HL-60 (cell line): ENCODE results near the gene ASRGL1.

Experiments used
- DNase-seq, 2 experiments: peaks; one replicate each; pipeline ENCODE4 v3.0.0-alpha.2; 2010 to 2020; ENCODE audit warnings: low read depth in 1 of 2, low spot score in 1 of 2
- H3K27ac ChIP-seq: fragments of 250-450 bp; sonication (Bioruptor Pico); replicated peaks from 2 replicates; pipeline ENCODE4 v1.5.1; 2020; ENCODE audit warnings: mild to moderate bottlenecking, moderate library complexity
- H3K27me3 ChIP-seq: fragments of 250-450 bp; sonication (Bioruptor Pico); 2 replicates; pipeline ENCODE4 v1.5.1; 2021; ENCODE audit warnings: mild to moderate bottlenecking, moderate library complexity; ENCODE audit not compliant: insufficient read depth, poor library complexity, severe bottlenecking
- H3K4me3 ChIP-seq: replicated peaks from 2 replicates; pipeline ENCODE4 v1.5.1; 2011; ENCODE audit warnings: mild to moderate bottlenecking, control low read depth, low read length; ENCODE audit not compliant: insufficient read depth
- GABPA ChIP-seq: IDR thresholded peaks from 2 replicates; pipeline ENCODE4 v1.6.1; 2012; ENCODE audit warnings: low read depth
- POLR2AphosphoS5 ChIP-seq: IDR thresholded peaks from 2 replicates; pipeline ENCODE4 v1.6.1; 2012; ENCODE audit warnings: low read depth
- SPI1 ChIP-seq: IDR thresholded peaks from 2 replicates; pipeline ENCODE4 v1.6.1; 2012; ENCODE audit warnings: low read depth, mild to moderate bottlenecking, borderline replicate concordance
- TF ChIP-seq, protein P1 (sequence below): IDR thresholded peaks from one replicate; pipeline ENCODE4 v1.5.1; 2011; ENCODE audit warnings: low read length, control low read depth, inconsistent platforms; ENCODE audit not compliant: insufficient read depth
- TF ChIP-seq, protein P2 (sequence below): IDR thresholded peaks from 2 replicates; pipeline ENCODE4 v1.6.1; 2012; ENCODE audit warnings: low read depth; ENCODE audit not compliant: insufficient replicate concordance

ASRGL1 gene

DNA sequence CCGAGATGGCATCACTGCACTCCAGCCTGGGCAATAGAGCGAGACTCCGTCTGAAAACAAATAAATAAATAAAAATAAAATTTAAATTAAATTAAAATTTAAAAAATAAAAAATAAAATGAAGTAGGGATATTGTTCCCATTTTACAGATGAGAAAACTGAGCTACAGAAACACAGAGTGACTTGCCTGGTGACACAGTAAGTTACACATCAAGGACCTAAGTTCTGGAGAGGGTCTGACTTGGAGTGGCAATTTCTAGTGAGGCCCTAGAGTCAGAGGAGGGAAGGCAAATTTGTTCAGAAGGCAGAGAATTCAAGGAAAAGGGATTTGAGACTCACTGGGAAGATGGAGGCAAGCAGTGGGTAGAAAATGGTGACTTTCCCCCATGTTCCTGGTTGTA is 83.6 kb downstream of the ASRGL1 start:
- H3K4me3 ChIP-seq = no peak overlapping the region
- H3K27me3 ChIP-seq = no peaks in the 10 kb centered on the region
- H3K27ac ChIP-seq = no peak overlapping the region
- DNase-seq = no peak
- TF ChIP-seq SPI1 (no peak), GABPA (no peak), POLR2AphosphoS5 (no peak)
- TF ChIP-seq, protein P1, sequence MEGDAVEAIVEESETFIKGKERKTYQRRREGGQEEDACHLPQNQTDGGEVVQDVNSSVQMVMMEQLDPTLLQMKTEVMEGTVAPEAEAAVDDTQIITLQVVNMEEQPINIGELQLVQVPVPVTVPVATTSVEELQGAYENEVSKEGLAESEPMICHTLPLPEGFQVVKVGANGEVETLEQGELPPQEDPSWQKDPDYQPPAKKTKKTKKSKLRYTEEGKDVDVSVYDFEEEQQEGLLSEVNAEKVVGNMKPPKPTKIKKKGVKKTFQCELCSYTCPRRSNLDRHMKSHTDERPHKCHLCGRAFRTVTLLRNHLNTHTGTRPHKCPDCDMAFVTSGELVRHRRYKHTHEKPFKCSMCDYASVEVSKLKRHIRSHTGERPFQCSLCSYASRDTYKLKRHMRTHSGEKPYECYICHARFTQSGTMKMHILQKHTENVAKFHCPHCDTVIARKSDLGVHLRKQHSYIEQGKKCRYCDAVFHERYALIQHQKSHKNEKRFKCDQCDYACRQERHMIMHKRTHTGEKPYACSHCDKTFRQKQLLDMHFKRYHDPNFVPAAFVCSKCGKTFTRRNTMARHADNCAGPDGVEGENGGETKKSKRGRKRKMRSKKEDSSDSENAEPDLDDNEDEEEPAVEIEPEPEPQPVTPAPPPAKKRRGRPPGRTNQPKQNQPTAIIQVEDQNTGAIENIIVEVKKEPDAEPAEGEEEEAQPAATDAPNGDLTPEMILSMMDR = no peak
- TF ChIP-seq, protein P2, sequence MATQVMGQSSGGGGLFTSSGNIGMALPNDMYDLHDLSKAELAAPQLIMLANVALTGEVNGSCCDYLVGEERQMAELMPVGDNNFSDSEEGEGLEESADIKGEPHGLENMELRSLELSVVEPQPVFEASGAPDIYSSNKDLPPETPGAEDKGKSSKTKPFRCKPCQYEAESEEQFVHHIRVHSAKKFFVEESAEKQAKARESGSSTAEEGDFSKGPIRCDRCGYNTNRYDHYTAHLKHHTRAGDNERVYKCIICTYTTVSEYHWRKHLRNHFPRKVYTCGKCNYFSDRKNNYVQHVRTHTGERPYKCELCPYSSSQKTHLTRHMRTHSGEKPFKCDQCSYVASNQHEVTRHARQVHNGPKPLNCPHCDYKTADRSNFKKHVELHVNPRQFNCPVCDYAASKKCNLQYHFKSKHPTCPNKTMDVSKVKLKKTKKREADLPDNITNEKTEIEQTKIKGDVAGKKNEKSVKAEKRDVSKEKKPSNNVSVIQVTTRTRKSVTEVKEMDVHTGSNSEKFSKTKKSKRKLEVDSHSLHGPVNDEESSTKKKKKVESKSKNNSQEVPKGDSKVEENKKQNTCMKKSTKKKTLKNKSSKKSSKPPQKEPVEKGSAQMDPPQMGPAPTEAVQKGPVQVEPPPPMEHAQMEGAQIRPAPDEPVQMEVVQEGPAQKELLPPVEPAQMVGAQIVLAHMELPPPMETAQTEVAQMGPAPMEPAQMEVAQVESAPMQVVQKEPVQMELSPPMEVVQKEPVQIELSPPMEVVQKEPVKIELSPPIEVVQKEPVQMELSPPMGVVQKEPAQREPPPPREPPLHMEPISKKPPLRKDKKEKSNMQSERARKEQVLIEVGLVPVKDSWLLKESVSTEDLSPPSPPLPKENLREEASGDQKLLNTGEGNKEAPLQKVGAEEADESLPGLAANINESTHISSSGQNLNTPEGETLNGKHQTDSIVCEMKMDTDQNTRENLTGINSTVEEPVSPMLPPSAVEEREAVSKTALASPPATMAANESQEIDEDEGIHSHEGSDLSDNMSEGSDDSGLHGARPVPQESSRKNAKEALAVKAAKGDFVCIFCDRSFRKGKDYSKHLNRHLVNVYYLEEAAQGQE = no peak

DNA sequence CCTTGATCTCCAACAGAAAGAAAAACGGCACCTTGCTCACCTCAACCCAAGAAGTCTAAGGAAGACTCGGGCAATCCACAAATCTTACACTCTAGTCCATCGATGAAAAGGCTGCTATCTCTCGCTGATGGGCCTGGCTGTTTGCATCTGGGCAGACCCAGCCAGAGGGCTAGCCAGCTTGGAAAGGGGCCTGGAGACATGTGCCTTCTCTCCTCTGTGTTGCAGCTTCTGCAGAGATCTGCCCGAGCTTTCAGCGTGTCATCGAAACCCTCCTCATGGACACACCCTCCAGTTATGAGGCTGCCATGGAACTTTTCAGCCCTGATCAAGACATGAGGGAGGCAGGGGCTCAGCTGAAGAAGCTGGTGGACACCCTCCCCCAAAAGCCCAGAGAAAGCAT is 84.7 kb downstream of the ASRGL1 start:
- Histone ChIP-seq H3K4me3 (no peak overlapping the region), H3K27ac (no peak overlapping the region), H3K27me3 (no peaks in the 10 kb centered on the region)
- no peak for DNase-seq
- TF ChIP-seq GABPA = no peak
- TF ChIP-seq POLR2AphosphoS5 = no peak
- TF ChIP-seq, protein P1 = no peak
- TF ChIP-seq, protein P2 = no peak
- no peak for TF ChIP-seq SPI1

DNA sequence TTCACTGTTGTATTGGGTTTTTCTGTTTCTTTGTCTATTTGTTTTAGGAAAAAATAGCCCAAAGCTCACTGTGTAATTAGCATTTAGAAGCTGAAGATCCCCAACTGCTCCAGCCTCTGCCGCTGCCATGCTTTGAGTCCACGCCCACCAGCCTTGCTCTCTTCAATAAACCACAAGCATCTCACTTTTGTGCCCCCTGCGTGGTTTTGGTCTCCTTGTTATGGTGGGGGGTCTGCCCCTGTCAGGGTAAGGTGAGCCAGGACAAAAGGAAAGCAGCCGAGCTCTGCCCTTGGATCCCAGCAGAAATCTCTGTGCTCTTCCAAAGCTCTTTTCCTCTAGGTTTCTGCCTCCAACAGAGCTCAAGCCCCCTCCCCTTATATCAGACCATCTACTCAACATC is 85.8 kb downstream of the ASRGL1 start:
- Histone ChIP-seq H3K27ac (no peak overlapping the region), H3K4me3 (no peak overlapping the region), H3K27me3 (no peaks in the 10 kb centered on the region)
- DNase-seq = no peak
- no peak for TF ChIP-seq POLR2AphosphoS5
- TF ChIP-seq, protein P1 = no peak
- no peak for TF ChIP-seq SPI1
- TF ChIP-seq GABPA = no peak
- TF ChIP-seq, protein P2 = no peak
